Stimulated activated CD4-positive, alpha-beta T cell treated with anti-CD3 and anti-CD28 coated beads, Interleukin-2, amount 100 ng/mL, for 48 hours (primary cell): Measurements from ENCODE around the gene APLP2.
"Not testable (repeated sequence)": the region's sequence is repeated elsewhere in the genome, so short reads cannot be mapped to it uniquely, and the experiment has no call there.

ENCODE experiments used
- DNase-seq, 2 donors: peaks; one replicate each; pipeline ENCODE4 v3.0.0-alpha.2; 2020

APLP2 gene

DNA sequence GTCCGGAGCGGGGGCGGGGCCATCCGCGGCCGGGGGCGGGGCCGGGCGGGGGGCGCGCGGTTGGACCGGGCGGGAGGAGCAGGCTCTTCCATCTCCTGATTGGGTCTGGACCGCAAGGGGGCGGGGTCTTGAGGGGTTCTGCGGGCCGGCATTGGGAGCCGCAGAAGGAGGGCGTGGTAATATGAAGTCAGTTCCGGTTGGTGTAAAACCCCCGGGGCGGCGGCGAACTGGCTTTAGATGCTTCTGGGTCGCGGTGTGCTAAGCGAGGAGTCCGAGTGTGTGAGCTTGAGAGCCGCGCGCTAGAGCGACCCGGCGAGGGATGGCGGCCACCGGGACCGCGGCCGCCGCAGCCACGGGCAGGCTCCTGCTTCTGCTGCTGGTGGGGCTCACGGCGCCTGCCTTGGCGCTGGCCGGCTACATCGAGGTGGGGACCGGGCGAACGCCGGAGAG is at the start of gene APLP2:
APLP2 (plus strand) TSS at position 236 of the 450 bp plus-strand sequence; CDS start at position 320, 84 bp downstream.
- DNase-seq: peak; percentile 92 to 93

- DNase-seq: no peak
These were observed 49.4 kb upstream of the APLP2 start for GRCh38 chr11:130020323-130020722.

- not testable (repeated sequence) for DNase-seq
These were observed 48.1 kb upstream of the APLP2 start for GRCh38 chr11:130021606-130022005.

- no peak for DNase-seq
These were observed 46.9 kb upstream of the APLP2 start for GRCh38 chr11:130022799-130023198.

DNA sequence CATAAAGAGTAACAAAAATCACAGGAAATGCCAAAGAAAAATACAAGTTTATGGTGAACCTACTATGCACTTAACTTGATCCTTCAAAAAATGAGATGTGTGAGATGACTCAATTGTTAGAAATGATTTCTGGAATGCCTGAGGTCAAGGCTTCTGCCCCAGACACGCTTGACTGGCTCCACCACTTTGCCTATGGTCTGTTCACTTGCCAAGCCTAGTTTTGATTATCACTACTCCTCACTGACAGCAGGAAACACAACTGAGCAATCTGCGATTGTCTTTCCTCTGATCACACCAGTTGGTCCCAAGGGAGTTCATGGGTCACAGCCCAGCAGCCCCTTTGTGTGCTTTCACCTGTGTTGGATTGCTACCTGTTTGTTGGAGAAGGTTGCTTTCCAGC is 46.5 kb upstream of the APLP2 start:
- no peak for DNase-seq

- no peak for DNase-seq
These were observed 45.3 kb upstream of the APLP2 start for GRCh38 chr11:130024361-130024760.

DNA sequence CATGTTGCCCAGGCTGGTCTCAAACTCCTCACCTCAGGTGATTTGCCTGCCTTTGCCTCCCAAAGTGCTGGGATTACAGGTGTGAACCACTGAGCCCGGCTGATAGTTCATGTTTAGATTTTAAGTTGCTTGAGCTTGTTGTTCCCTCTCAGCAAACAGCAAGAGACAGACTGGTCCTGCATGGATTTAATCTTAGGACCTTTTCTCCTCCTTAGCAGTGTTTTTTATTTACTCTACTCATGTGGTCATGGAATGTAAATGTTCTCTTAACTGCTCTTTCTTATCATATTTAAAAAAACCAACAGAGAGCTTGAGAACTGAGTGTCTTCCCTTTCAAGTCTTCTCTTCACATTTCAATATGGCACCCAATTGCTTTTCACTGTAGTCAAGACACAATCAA is 44.3 kb upstream of the APLP2 start:
- DNase-seq: no peak

- no peak for DNase-seq
These were observed 40.6 kb upstream of the APLP2 start for GRCh38 chr11:130029137-130029536.

GRCh38 chr11:130031056-130031455 is 38.6 kb upstream of the APLP2 start:
- no peak for DNase-seq

GRCh38 chr11:130031945-130032344 is 37.7 kb upstream of the APLP2 start:
- DNase-seq: no peak

GRCh38 chr11:130032931-130033330 is 36.8 kb upstream of the APLP2 start:
- no peak for DNase-seq

DNA sequence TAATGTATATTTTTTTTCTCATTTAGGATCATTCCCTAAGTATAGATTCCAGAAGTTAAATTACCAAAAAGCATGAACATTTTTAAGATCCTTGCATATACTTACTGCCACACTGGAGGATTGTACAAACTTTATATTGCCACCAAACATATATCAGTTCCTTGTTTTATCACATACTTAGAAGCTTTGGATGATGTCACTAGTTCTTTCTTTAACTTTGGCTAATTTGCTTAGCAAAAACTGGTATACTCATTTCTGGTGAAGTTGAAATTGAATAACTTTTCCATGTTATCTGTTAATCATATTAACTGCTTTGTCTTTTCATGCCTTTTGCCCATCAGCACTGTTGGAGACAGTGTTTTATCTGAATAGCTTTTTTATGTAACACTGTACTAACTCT is 35.5 kb upstream of the APLP2 start:
- no peak for DNase-seq

GRCh38 chr11:130037058-130037457 is 32.6 kb upstream of the APLP2 start:
- no peak for DNase-seq

GRCh38 chr11:130037881-130038585 is 31.7 kb upstream of the APLP2 start:
- no peak for DNase-seq

DNA sequence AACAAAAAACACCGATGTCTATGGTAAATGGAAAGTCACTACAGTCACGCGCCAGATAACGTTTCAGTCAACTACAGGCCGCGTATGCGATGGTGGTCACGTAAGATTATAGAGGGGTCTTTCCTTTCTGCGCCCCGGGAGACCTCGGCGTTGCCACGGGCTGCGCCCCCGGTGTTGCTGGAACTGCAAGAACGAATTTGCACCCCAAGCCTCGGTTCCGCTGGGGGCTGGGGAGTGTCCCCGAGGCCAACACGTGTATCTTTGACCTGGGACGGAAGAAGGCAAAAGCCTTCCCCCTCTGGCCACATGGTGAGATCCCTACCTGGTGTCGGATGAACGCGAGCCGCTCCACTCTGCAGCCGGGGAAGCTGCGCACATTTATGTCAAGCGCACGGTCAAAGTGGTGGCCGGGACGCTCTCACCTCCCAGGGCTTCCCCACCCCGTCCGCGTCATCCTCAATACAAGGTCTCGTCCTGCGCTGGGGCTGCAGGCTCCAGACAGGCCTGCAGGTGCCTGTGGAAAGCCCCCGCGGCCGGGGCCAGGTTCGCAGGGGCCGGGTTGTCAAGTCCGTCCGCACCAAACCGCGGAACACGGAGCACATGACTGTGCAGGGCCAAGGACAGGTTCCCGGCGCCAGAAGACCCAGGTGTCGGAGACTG is 29.3 kb upstream of the APLP2 start:
- no peak for DNase-seq

- DNase-seq: no peak
These were observed 27.6 kb upstream of the APLP2 start for GRCh38 chr11:130042093-130042591.

DNA sequence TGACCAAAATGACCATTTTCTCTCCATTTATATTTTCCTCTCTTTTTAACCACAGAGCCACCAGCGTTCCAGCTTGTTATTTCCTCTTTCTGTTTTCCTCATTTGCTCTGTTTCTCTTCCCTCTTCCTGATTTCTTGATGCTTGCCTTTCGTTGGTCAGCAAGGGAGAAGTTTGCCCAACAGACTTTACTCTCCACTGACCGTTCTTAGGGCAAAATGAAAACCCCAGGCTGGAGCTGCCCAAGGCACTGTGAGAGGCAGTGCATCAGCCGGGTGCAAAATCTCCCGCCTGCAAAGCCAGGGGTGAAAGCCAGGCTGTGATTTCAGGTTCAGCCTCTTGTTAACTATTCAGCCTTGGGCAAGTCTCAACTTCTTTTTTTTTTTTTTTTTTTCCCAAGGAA is 26.1 kb upstream of the APLP2 start:
- DNase-seq: no peak

DNA sequence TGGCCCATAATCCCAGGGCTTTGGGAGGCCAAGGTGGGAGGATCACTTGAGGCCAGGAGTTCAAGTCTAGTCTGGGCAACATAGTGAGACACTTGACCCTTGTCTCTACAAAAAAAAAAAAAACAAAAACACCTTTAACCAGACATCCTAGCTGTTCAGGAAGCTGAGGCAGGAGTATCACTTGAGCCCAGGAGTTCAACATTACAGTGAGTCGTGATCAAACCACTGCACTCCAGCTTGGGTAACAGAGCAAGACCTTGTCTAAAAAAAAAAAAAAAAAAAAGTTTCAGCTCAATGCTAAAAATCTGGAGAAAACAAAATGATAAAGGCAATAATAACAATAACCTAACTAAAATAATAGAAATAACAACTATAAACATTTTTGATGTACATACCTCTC is 22.6 kb upstream of the APLP2 start:
- DNase-seq: no peak

GRCh38 chr11:130049328-130049771 is 20.3 kb upstream of the APLP2 start:
- DNase-seq: no peak

- no peak for DNase-seq
These were observed 19.4 kb upstream of the APLP2 start for GRCh38 chr11:130050257-130050656.

GRCh38 chr11:130051082-130051481 is 18.6 kb upstream of the APLP2 start:
- no peak for DNase-seq

DNA sequence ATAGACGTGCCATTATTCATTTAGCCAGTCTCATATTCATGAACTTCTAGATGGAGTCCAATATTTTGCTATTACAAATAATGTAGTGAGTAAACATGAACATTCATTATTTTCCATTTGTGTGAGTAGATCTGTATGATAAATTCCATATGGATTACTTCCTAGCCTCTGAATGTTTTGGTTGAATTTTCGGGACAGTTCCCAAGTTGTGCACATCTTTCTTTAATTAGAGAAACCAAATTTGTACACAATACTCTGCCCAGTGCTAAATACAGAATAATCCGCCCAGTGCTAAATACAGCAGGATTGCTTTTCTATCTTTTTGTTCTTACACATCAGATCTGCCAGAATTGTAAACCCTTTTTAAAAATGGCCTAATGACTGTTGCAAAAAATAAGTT is 17.1 kb upstream of the APLP2 start:
- DNase-seq: no peak

DNA sequence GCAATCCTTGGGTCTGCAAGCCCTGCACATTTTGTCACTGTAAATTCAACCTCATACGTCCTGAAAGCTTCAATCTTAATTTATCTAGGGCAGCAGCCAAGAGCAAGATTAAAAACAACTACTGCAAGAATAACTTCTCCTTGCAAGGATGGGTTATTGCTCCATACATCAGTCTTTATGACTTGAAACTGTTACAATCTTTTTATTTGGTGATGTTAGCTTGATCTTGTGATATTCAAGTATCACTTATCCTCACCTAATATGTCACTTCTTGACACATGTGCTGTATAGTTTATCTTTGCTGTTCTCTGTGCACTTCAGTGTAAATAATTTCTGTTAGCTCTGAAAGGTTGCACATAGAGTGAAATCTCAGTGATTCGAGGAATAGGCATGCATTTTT is 14.7 kb upstream of the APLP2 start:
- DNase-seq: no peak

GRCh38 chr11:130055617-130056016 is 14.1 kb upstream of the APLP2 start:
- DNase-seq: no peak
